Panc1 (cell line): Measurements from ENCODE around the gene SEC22C. TPM values are rescaled to one million over a fixed set of nuclear protein-coding genes. Genes with fewer than 3 reads are reported as not detected.

ENCODE experiments used
- ATAC-seq: fragments of 200-7000 bp; cut with Tn5 transposase; 2 replicates; pipeline ENCODE4 v1.9.1; 2020; ENCODE audit warnings: mild to moderate bottlenecking, moderate library complexity
- BruUV-seq: library from RNA; stranded (reverse); fragments of 400-500 nt; replicated peaks from 2 replicates; lab custom pipeline; 2021; lab: Mats Ljungman, UMichigan
- CTCF ChIA-PET: fragments of 300-600 bp; sonication (Branson Sonifier 250); formaldehyde crosslinking; loops from one replicate; lab custom pipeline; 2022; ENCODE audit warnings: antibody characterized with exemption; lab: Charles Lee
- POLR2A ChIA-PET: fragments of 300-600 bp; sonication (Branson Sonifier 250); formaldehyde crosslinking; loops from one replicate; lab custom pipeline; 2022; ENCODE audit warnings: antibody characterized with exemption; lab: Charles Lee
- DNase-seq: peaks from one replicate; pipeline ENCODE4 v3.0.0-alpha.2; 2010; ENCODE audit warnings: low read depth, low spot score
- H3K27ac ChIP-seq: 2 replicates; pipeline ENCODE4 v1.5.1; 2011; ENCODE audit warnings: mild to moderate bottlenecking, low read length, inconsistent platforms
- H3K27me3 ChIP-seq: fragments of 200-500 bp; sonication (Bioruptor generic); 2 replicates; pipeline ENCODE4 v1.6.0; 2014; ENCODE audit warnings: low read length, inconsistent platforms; ENCODE audit not compliant: control insufficient read depth, insufficient read depth
- H3K36me3 ChIP-seq: fragments of 200-500 bp; sonication (Bioruptor generic); 2 replicates; pipeline ENCODE4 v1.5.1; 2014; ENCODE audit warnings: inconsistent platforms, mild to moderate bottlenecking, low read length, moderate library complexity; ENCODE audit not compliant: control insufficient read depth, insufficient read depth
- H3K4me1 ChIP-seq: 2 replicates; pipeline ENCODE4 v1.5.1; 2011; ENCODE audit warnings: inconsistent platforms, mild to moderate bottlenecking, low read length, moderate library complexity; ENCODE audit not compliant: control insufficient read depth, insufficient read depth
- H3K4me3 ChIP-seq, 2 experiments: 2 replicates each; pipeline ENCODE4 v1.5.1; 2011 to 2012; ENCODE audit warnings: low read depth in 2 of 2, low read length in 2 of 2, mild to moderate bottlenecking in 2 of 2, inconsistent platforms in 1 of 2, moderate library complexity in 1 of 2
- H3K9me3 ChIP-seq: fragments of 200-500 bp; sonication (Bioruptor generic); 2 replicates; pipeline ENCODE4 v1.5.1; 2014; ENCODE audit warnings: low read depth, mild to moderate bottlenecking, inconsistent platforms, low read length, moderate library complexity; ENCODE audit not compliant: control insufficient read depth, insufficient read depth
- CTCF ChIP-seq: fragments of 450-650 bp; IDR thresholded peaks from 2 replicates; pipeline ENCODE4 v1.5.1; 2017; ENCODE audit warnings: mild to moderate bottlenecking
- POLR2AphosphoS5 ChIP-seq: IDR thresholded peaks from 2 replicates; pipeline ENCODE4 v1.6.1; 2012; ENCODE audit warnings: mild to moderate bottlenecking, low read depth, low read length, moderate library complexity
- SIN3A ChIP-seq: IDR thresholded peaks from 2 replicates; pipeline ENCODE4 v1.6.1; 2012; ENCODE audit warnings: low read depth, mild to moderate bottlenecking, low read length, moderate library complexity, borderline replicate concordance; ENCODE audit not compliant: insufficient read depth
- TCF7L2 ChIP-seq: IDR thresholded peaks from 2 replicates; pipeline ENCODE4 v1.6.1; 2011; ENCODE audit warnings: mild to moderate bottlenecking, low read depth, low read length, inconsistent platforms
- in situ Hi-C: cut with HindIII; loops from 2 replicates; pipeline ENCODE4 v1.10.0; 2016; ENCODE audit warnings: low sequenced_read_pairs, low pct_unique_long_range_greater_than_20kb
- intact Hi-C: fragments of 100-400 bp; cut with micrococcal nuclease; formaldehyde crosslinking; loops from one replicate; pipeline ENCODE4 v1.10.0; 2022; ENCODE audit not compliant: unreplicated experiment
- total RNA-seq: library from RNA; stranded (reverse); gene quantifications from one replicate; pipeline ENCODE4 v1.2.1, GENCODE V29; 2021; ENCODE audit not compliant: unreplicated experiment
- TF ChIP-seq, protein P1 (sequence below), 2 experiments: IDR thresholded peaks; 2 replicates each; pipeline ENCODE4 v1.6.1; 2011 to 2012; ENCODE audit warnings: low read depth in 2 of 2, control low read depth in 1 of 2, low read length in 1 of 2, mild to moderate bottlenecking in 1 of 2, moderate library complexity in 1 of 2; ENCODE audit not compliant: insufficient read depth in 1 of 2

Gene SEC22C
- total RNA-seq, 1 experiment from 2014 or later, result 45.9 TPM

GRCh38 chr3:42539871-42540714 is 41.7 kb downstream of the SEC22C start:
- ChIA-PET POLR2A (no interaction called here), CTCF (no interaction called here)
- Histone ChIP-seq H3K36me3 (no peaks in the 10 kb centered on the region), H3K4me3 (no peak overlapping the region), H3K4me1 (no peaks in the 10 kb centered on the region), H3K9me3 (no peaks in the 10 kb centered on the region), H3K27me3 (no peaks in the 10 kb centered on the region), H3K27ac (no peak overlapping the region)
- intact Hi-C loops (loop anchor here (2.0 kb wide), 1 partner anchor 37 kb away; the partner anchor contains the start of gene VIPR1), in situ Hi-C loops (no loop called here)
- peak; percentile 83 for TF ChIP-seq CTCF
- TF ChIP-seq, protein P1, sequence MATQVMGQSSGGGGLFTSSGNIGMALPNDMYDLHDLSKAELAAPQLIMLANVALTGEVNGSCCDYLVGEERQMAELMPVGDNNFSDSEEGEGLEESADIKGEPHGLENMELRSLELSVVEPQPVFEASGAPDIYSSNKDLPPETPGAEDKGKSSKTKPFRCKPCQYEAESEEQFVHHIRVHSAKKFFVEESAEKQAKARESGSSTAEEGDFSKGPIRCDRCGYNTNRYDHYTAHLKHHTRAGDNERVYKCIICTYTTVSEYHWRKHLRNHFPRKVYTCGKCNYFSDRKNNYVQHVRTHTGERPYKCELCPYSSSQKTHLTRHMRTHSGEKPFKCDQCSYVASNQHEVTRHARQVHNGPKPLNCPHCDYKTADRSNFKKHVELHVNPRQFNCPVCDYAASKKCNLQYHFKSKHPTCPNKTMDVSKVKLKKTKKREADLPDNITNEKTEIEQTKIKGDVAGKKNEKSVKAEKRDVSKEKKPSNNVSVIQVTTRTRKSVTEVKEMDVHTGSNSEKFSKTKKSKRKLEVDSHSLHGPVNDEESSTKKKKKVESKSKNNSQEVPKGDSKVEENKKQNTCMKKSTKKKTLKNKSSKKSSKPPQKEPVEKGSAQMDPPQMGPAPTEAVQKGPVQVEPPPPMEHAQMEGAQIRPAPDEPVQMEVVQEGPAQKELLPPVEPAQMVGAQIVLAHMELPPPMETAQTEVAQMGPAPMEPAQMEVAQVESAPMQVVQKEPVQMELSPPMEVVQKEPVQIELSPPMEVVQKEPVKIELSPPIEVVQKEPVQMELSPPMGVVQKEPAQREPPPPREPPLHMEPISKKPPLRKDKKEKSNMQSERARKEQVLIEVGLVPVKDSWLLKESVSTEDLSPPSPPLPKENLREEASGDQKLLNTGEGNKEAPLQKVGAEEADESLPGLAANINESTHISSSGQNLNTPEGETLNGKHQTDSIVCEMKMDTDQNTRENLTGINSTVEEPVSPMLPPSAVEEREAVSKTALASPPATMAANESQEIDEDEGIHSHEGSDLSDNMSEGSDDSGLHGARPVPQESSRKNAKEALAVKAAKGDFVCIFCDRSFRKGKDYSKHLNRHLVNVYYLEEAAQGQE (IDR thresholded peaks at IDR 0.05; ENCODE audit: insufficient read depth in 1 of 2, low read depth in 2 of 2, low read length in 1 of 2), result no peak
- peak; percentile 61; the same call in 1 of the 2 replicates for ATAC-seq
- no peak for DNase-seq
- no TSS peak for BruUV-seq

DNA sequence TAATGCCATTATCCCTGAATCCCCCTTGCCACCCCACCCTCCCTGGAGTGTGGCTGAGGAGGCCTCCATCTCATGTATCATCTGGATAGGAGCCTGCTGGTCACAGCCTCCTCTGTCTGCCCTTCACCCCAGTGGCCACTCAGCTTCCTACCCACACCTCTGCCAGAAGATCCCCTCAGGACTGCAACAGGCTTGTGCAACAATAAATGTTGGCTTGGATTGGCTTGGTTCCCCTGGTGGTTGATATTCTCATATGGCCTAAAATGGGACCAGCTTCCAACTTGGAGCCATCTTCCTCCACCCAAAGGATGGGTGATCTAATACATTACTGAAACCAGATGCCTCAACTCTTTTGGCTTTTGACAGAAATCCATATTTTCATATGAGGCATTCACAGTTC is 44.4 kb downstream of the SEC22C start:
- DNase-seq, result no peak
- H3K9me3 ChIP-seq, result no peaks in the 10 kb centered on the region
- intact Hi-C loops (no loop called here), in situ Hi-C loops (no loop called here)
- ATAC-seq, result no peak
- ChIA-PET POLR2A (no interaction called here), CTCF (no interaction called here)
- no peaks in the 10 kb centered on the region for H3K4me1 ChIP-seq
- no TSS peak for BruUV-seq
- no peak overlapping the region for H3K27ac ChIP-seq
- TF ChIP-seq TCF7L2, result no peak
- TF ChIP-seq POLR2AphosphoS5, result no peak
- no peak for TF ChIP-seq SIN3A
- no peak for TF ChIP-seq CTCF
- TF ChIP-seq, protein P1 (IDR thresholded peaks at IDR 0.05; ENCODE audit: insufficient read depth in 1 of 2, low read depth in 2 of 2, low read length in 1 of 2), result no peak
- no peaks in the 10 kb centered on the region for H3K36me3 ChIP-seq
- no peaks in the 10 kb centered on the region for H3K27me3 ChIP-seq
- H3K4me3 ChIP-seq, result no peak overlapping the region
